GM12874 (cell line): ENCODE measurements around the gene LDHAL6B.

ENCODE experiments used
- CTCF ChIP-seq: IDR thresholded peaks from 2 replicates; pipeline ENCODE4 v1.5.1; 2011; ENCODE audit warnings: low read depth, mild to moderate bottlenecking, control low read depth, low read length, moderate library complexity; ENCODE audit not compliant: insufficient read depth

Gene LDHAL6B

DNA sequence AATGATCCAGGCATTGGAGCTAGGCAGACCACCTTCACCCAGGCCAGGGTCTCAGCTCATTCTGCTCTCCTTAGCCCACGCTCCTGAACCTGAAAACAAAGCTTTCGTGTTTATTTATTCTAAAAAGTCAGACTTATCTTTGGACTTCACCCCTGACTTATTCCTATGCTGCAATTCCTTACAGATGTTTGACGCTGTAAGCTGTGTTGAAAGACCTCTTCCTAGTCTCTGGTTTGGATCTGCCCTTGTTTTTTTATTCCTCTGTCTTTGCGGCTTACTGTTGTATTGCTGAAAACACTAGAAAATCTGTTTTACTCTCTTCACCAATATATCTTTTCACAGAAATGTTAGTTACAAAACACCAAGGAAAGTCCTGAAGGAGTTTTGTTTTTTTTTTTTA is 40.5 kb upstream of the LDHAL6B start:
- TF ChIP-seq CTCF, result no peak

GRCh38 chr15:59166601-59167265 is 39.9 kb upstream of the LDHAL6B start:
- no peak for TF ChIP-seq CTCF

- TF ChIP-seq CTCF, result no peak
Measured at GRCh38 chr15:59168536-59168935, 38.1 kb upstream of the LDHAL6B start.

DNA sequence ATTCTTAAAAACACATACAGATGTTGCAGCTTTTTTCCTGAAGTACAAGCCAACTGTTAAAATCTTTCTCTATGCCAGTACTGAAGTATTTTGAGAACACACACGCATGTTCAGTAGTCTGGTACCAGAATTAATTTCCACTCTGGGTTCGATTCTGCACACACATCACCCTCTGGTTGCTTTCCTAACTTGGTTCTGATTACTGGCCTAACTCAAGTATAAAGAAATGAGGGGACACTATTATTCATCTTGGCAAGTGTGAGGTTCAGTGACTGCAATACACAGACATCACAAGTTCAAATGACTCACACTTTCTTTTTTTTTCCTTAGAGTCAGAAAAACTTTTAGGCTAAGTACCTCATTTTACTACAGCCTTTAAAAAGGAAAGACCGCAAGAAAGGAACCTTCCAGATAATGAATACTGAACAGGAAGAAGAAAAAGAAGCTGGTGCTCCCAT is 37.4 kb upstream of the LDHAL6B start:
- no peak for TF ChIP-seq CTCF

- no peak for TF ChIP-seq CTCF
Measured at GRCh38 chr15:59170295-59171066, 36.2 kb upstream of the LDHAL6B start.

GRCh38 chr15:59171067-59171397 is 35.6 kb upstream of the LDHAL6B start:
- no peak for TF ChIP-seq CTCF

GRCh38 chr15:59172289-59172901 is 34.2 kb upstream of the LDHAL6B start:
- peak; percentile 9; the same call in 1 of the 2 replicates for TF ChIP-seq CTCF
